ENCODE results near the gene TARS3.

TARS3 gene

DNA sequence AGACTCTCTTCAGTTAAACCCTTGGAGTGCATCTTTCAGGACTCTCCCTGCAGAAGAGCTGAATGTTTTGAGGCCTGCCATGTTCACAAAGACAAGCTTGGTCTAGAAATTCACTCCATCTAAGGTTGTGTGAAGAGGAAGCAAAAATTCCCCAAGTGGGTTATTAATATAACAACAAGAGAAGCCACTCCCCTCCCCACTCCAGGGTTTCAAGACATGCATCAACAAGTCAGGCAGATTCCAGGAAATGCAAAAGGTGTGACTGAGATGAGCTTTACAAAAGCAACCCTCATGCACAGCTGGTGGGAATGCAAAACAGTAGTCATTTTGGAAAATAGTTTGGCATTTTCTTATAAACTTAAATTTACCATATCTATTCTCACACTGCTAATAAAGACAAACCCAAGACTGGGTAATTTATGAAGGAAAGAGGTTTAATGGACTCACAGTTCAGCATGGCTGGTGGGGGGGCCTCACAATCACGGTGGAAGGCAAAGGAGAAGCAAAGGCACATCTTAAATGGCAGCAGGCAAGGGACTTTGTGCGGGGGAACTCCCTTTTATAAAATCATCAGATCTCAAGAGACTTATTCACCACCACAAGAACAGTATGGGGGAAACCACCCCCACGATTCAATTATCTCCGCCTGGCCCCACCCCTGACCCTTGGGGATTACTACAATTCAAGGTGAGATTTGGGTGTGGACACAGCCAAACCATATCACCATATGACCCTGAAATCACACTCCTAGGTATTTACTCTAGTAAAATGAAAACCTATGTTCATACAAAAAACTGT is 31.3 kb downstream of the TARS3 start:
- Histone ChIP-seq H3K27ac (replicated peaks) (no peak overlapping the region), H3K27me3 (ENCODE audit: insufficient read depth, poor library complexity, severe bottlenecking) (no peaks in the 10 kb centered on the region), H3K4me3 (replicated peaks; ENCODE audit: insufficient read depth, low read length) (no peak overlapping the region)
- DNase-seq (ENCODE audit: low read depth in 1 of 2, low spot score in 1 of 2): no peak
- TF ChIP-seq, protein P1, sequence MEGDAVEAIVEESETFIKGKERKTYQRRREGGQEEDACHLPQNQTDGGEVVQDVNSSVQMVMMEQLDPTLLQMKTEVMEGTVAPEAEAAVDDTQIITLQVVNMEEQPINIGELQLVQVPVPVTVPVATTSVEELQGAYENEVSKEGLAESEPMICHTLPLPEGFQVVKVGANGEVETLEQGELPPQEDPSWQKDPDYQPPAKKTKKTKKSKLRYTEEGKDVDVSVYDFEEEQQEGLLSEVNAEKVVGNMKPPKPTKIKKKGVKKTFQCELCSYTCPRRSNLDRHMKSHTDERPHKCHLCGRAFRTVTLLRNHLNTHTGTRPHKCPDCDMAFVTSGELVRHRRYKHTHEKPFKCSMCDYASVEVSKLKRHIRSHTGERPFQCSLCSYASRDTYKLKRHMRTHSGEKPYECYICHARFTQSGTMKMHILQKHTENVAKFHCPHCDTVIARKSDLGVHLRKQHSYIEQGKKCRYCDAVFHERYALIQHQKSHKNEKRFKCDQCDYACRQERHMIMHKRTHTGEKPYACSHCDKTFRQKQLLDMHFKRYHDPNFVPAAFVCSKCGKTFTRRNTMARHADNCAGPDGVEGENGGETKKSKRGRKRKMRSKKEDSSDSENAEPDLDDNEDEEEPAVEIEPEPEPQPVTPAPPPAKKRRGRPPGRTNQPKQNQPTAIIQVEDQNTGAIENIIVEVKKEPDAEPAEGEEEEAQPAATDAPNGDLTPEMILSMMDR (IDR thresholded peaks at IDR 0.05; ENCODE audit: insufficient read depth, low read length): no peak
- TF ChIP-seq GABPA (IDR thresholded peaks at IDR 0.05; ENCODE audit: low read depth): no peak
- no peak for TF ChIP-seq SPI1 (IDR thresholded peaks at IDR 0.05; ENCODE audit: borderline replicate concordance, low read depth)
- TF ChIP-seq POLR2AphosphoS5 (IDR thresholded peaks at IDR 0.05; ENCODE audit: low read depth): no peak
- TF ChIP-seq, protein P2, sequence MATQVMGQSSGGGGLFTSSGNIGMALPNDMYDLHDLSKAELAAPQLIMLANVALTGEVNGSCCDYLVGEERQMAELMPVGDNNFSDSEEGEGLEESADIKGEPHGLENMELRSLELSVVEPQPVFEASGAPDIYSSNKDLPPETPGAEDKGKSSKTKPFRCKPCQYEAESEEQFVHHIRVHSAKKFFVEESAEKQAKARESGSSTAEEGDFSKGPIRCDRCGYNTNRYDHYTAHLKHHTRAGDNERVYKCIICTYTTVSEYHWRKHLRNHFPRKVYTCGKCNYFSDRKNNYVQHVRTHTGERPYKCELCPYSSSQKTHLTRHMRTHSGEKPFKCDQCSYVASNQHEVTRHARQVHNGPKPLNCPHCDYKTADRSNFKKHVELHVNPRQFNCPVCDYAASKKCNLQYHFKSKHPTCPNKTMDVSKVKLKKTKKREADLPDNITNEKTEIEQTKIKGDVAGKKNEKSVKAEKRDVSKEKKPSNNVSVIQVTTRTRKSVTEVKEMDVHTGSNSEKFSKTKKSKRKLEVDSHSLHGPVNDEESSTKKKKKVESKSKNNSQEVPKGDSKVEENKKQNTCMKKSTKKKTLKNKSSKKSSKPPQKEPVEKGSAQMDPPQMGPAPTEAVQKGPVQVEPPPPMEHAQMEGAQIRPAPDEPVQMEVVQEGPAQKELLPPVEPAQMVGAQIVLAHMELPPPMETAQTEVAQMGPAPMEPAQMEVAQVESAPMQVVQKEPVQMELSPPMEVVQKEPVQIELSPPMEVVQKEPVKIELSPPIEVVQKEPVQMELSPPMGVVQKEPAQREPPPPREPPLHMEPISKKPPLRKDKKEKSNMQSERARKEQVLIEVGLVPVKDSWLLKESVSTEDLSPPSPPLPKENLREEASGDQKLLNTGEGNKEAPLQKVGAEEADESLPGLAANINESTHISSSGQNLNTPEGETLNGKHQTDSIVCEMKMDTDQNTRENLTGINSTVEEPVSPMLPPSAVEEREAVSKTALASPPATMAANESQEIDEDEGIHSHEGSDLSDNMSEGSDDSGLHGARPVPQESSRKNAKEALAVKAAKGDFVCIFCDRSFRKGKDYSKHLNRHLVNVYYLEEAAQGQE (IDR thresholded peaks at IDR 0.05; ENCODE audit: insufficient replicate concordance, low read depth): no peak

DNA sequence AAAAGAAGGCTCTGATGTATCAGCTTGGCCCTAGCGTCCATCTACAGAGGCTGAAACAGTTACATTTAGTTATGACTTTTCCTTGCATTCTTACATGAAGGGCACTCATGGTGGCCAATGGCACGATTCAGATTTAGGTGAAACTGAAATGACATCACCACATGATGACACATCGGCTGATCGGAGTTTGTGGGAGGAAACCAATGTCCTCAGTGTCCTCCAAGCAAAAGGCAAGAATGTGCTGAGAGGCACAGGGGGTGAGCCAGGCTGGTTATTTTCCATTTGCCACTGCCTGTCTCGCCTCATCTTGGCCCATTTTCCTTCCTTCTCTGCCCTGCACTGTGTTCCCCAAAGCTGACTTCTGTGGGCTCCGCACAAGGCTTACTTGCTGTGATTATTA is 34.4 kb downstream of the TARS3 start:
- no peak overlapping the region for H3K4me3 ChIP-seq (replicated peaks; ENCODE audit: insufficient read depth, low read length)
- TF ChIP-seq POLR2AphosphoS5 (IDR thresholded peaks at IDR 0.05; ENCODE audit: low read depth): no peak
- TF ChIP-seq SPI1 (IDR thresholded peaks at IDR 0.05; ENCODE audit: borderline replicate concordance, low read depth): no peak
- TF ChIP-seq, protein P1 (IDR thresholded peaks at IDR 0.05; ENCODE audit: insufficient read depth, low read length): no peak
- TF ChIP-seq GABPA (IDR thresholded peaks at IDR 0.05; ENCODE audit: low read depth): no peak
- TF ChIP-seq, protein P2 (IDR thresholded peaks at IDR 0.05; ENCODE audit: insufficient replicate concordance, low read depth): no peak
- DNase-seq (ENCODE audit: low read depth in 1 of 2, low spot score in 1 of 2): no peak
- H3K27ac ChIP-seq (replicated peaks): no peak overlapping the region
- H3K27me3 ChIP-seq (ENCODE audit: insufficient read depth, poor library complexity, severe bottlenecking): no peaks in the 10 kb centered on the region

DNA sequence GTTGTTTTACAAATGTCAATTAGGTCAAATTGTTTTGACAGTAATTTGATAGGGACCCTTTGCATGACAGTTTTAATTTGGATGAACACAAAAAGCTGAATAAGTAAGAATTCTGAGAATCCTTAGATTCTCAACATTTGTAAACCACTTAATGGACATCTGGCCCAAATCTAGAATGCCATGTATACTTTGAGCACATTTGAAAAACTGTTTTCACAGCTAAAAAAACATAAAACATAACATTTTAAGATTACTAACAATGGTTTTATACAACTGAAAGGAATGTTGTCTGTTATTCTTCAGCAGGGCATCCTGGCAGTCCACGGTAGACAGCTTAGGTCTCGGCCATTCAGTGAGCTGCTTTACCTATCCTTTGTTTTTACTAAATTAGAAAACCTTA is 37.6 kb downstream of the TARS3 start:
- no peak overlapping the region for H3K4me3 ChIP-seq (replicated peaks; ENCODE audit: insufficient read depth, low read length)
- DNase-seq (ENCODE audit: low read depth in 1 of 2, low spot score in 1 of 2): no peak
- no peak overlapping the region for H3K27ac ChIP-seq (replicated peaks)
- no peaks in the 10 kb centered on the region for H3K27me3 ChIP-seq (ENCODE audit: insufficient read depth, poor library complexity, severe bottlenecking)
- TF ChIP-seq SPI1 (IDR thresholded peaks at IDR 0.05; ENCODE audit: borderline replicate concordance, low read depth) (no peak), GABPA (IDR thresholded peaks at IDR 0.05; ENCODE audit: low read depth) (no peak), POLR2AphosphoS5 (IDR thresholded peaks at IDR 0.05; ENCODE audit: low read depth) (no peak)
- TF ChIP-seq, protein P2 (IDR thresholded peaks at IDR 0.05; ENCODE audit: insufficient replicate concordance, low read depth): no peak
- TF ChIP-seq, protein P1 (IDR thresholded peaks at IDR 0.05; ENCODE audit: insufficient read depth, low read length): no peak

All from HL-60 (cell line).